GM12878 (cell line): Measurements from ENCODE around the gene WDR91. TPM values are rescaled to one million over a fixed set of nuclear protein-coding genes. Genes with fewer than 3 reads are reported as not detected.
A peak's percentile ranks its signal among the peaks of the same experiment; 100 is the strongest.

Experiments used
- ATAC-seq: fragments of 200-7000 bp; cut with Tn5 transposase; 3 replicates; pipeline ENCODE4 v1.9.1; 2020; ENCODE audit warnings: mild to moderate bottlenecking, moderate library complexity
- Bru-seq: library from RNA; stranded (reverse); fragments of 400-500 nt; gene quantifications from one replicate; lab custom pipeline; 2021; lab: Mats Ljungman, UMichigan
- BruChase-seq, 2 experiments: library from RNA; stranded (reverse); fragments of 400-500 nt; gene quantifications; one replicate each; lab custom pipeline; 2021; lab: Mats Ljungman, UMichigan
- BruUV-seq: library from RNA; stranded (reverse); fragments of 400-500 nt; replicated peaks from 2 replicates; lab custom pipeline; 2021; lab: Mats Ljungman, UMichigan
- CTCF ChIA-PET: fragments of 300-600 bp; sonication (Branson Sonifier 250); formaldehyde crosslinking; extraction: SDS; loops from one replicate; lab custom pipeline; 2021; ENCODE audit warnings: inconsistent platforms; lab: Yijun Ruan, JAX
- POLR2A ChIA-PET: fragments of 350-600 bp; formaldehyde crosslinking; extraction: SDS; loops from one replicate; lab custom pipeline; 2021; ENCODE audit warnings: inconsistent platforms; lab: Charles Lee
- RAD21 ChIA-PET: fragments of 300-600 bp; sonication (Branson Sonifier 250); formaldehyde crosslinking; loops from one replicate; lab custom pipeline; 2023; ENCODE audit warnings: antibody characterized with exemption; ENCODE audit not compliant: unreplicated experiment; lab: Charles Lee
- SMC1A ChIA-PET: fragments of 300-600 bp; sonication (Branson Sonifier 250); formaldehyde crosslinking; loops from one replicate; lab custom pipeline; 2023; ENCODE audit not compliant: unreplicated experiment, uncharacterized antibody; lab: Charles Lee
- DNase-seq: peaks from one replicate; pipeline ENCODE4 v3.0.0-alpha.2; 2011; ENCODE audit warnings: low read depth, low spot score
- FAIRE-seq: peaks from 3 replicates; lab custom pipeline; 2011; peaks lifted over from hg19 to GRCh38; lab: Jason Lieb, UNC
- H2AFZ ChIP-seq: 2 replicates; pipeline ENCODE4 v1.6.0; 2011; ENCODE audit warnings: low read depth, low read length, control low read depth; ENCODE audit not compliant: control insufficient read depth
- H3K27ac ChIP-seq: 2 replicates; pipeline ENCODE4 v1.5.1; 2011; ENCODE audit warnings: control low read depth; ENCODE audit not compliant: control insufficient read depth, insufficient read depth
- H3K27me3 ChIP-seq, 2 experiments: replicated peaks in 1 of 2; 2 replicates each; pipeline versions ENCODE4 v1.6.0 to v1.6.1; 2011; ENCODE audit warnings: low read length in 1 of 2; ENCODE audit not compliant: control insufficient read depth in 2 of 2, insufficient read depth in 2 of 2
- H3K36me3 ChIP-seq, 2 experiments: 2 replicates each; pipeline ENCODE4 v1.5.1; 2011; ENCODE audit warnings: low read length in 1 of 2; ENCODE audit not compliant: control insufficient read depth in 2 of 2, insufficient read depth in 2 of 2
- H3K4me1 ChIP-seq: 2 replicates; pipeline ENCODE4 v1.6.1; 2011; ENCODE audit warnings: mild to moderate bottlenecking, low read length, moderate library complexity, mixed read lengths; ENCODE audit not compliant: control insufficient read depth, insufficient read depth
- H3K4me2 ChIP-seq: 2 replicates; pipeline ENCODE4 v1.6.0; 2011; ENCODE audit warnings: control low read depth; ENCODE audit not compliant: control insufficient read depth, insufficient read depth
- H3K4me3 ChIP-seq: fragments of 200-600 bp; sonication (generic); 2 replicates; pipeline ENCODE4 v1.5.1; 2016
- H3K79me2 ChIP-seq: 2 replicates; pipeline ENCODE4 v1.6.0; 2011; ENCODE audit warnings: low read length; ENCODE audit not compliant: control insufficient read depth, insufficient read depth
- H3K9ac ChIP-seq: 2 replicates; pipeline ENCODE4 v1.8.0; 2011; ENCODE audit warnings: low read length, control low read depth, mixed read lengths; ENCODE audit not compliant: control insufficient read depth, insufficient read depth
- H3K9me3 ChIP-seq: replicated peaks from 3 replicates; pipeline ENCODE4 v1.5.1; 2011; ENCODE audit warnings: mild to moderate bottlenecking, low read length; ENCODE audit not compliant: control insufficient read depth, insufficient read depth
- H4K20me1 ChIP-seq: 2 replicates; pipeline ENCODE4 v1.6.0; 2011; ENCODE audit not compliant: control insufficient read depth, insufficient read depth
- DPF2 ChIP-seq: fragments of 450-650 bp; IDR thresholded peaks from 2 replicates; pipeline ENCODE4 v1.6.1; 2017; ENCODE audit warnings: mild to moderate bottlenecking
- MXI1 ChIP-seq: fragments of 150-350 bp; IDR thresholded peaks from 2 replicates; pipeline ENCODE4 v1.6.1; 2011; ENCODE audit warnings: low read depth, mild to moderate bottlenecking, inconsistent platforms, low read length, improper control_type of control experiment
- NBN ChIP-seq: fragments of 450-650 bp; IDR thresholded peaks from 2 replicates; pipeline ENCODE4 v1.6.1; 2016
- NR2F1 ChIP-seq: fragments of 450-650 bp; conservative IDR thresholded peaks from 2 replicates; pipeline ENCODE4 v1.6.1; 2017; ENCODE audit warnings: mild to moderate bottlenecking
- POLR2A ChIP-seq: IDR thresholded peaks from 2 replicates; pipeline ENCODE4 v1.6.1; 2011; ENCODE audit warnings: low read depth, mild to moderate bottlenecking, low read length
- POU2F2 ChIP-seq: IDR thresholded peaks from 3 replicates; pipeline ENCODE4 v1.6.1; 2011; ENCODE audit warnings: low read depth, mild to moderate bottlenecking, low read length, borderline replicate concordance
- SIN3A ChIP-seq: IDR thresholded peaks from 2 replicates; pipeline ENCODE4 v1.6.1; 2012; ENCODE audit warnings: low read depth, low read length, improper control_type of control experiment
- SMARCA5 ChIP-seq: fragments of 450-650 bp; IDR thresholded peaks from 2 replicates; pipeline ENCODE4 v1.6.1; 2017; ENCODE audit warnings: mild to moderate bottlenecking
- SMC3 ChIP-seq: IDR thresholded peaks from 2 replicates; pipeline ENCODE4 v1.6.1; 2011; ENCODE audit warnings: low read length, improper control_type of control experiment, borderline replicate concordance
- SUZ12 ChIP-seq: fragments of 200-600 bp; sonication (generic); IDR thresholded peaks from one replicate; pipeline ENCODE4 v1.6.1; 2018; ENCODE audit warnings: antibody characterized with exemption, mild to moderate bottlenecking; ENCODE audit not compliant: unreplicated experiment
- whole genome bisulfite sequencing: methylation state at CpG from one replicate; pipeline ENCODE4 v1.1.6; 2016; ENCODE audit warnings: low lambda C conversion rate; ENCODE audit not compliant: insufficient replicate concordance, insufficient coverage; ENCODE audit errors: missing lambda C conversion rate; 5-methylcytosine and 5-hydroxymethylcytosine counted together
- in situ Hi-C: fragments of 300-500 bp; cut with MboI; formaldehyde crosslinking; loops from 9 replicates; pipeline ENCODE4 v1.14.3; 2018; ENCODE audit warnings: mixed read lengths
- intact Hi-C: fragments of 100-400 bp; cut with micrococcal nuclease; formaldehyde crosslinking; loops from one replicate; pipeline ENCODE4 v1.14.2; 2022; ENCODE audit not compliant: unreplicated experiment
- long read RNA-seq, 2 experiments: library from polyadenylated mRNA; unstranded; transcript quantifications; one replicate each; pipeline ENCODE4 v2.0.0, GENCODE V29; 2019 to 2020
- polyA minus RNA-seq, 3 experiments: library from RNA; depleted of rRNA, polyadenylated mRNA; stranded (reverse); fragments of >200 nt; gene quantifications; 2 replicates each; pipeline ENCODE4 v1.2.3, GENCODE V29; 2011
- polyA plus RNA-seq, 11 experiments: library from polyadenylated mRNA; depleted of rRNA in 4 of 11; unstranded in 6 of 11; stranded (reverse) in 5 of 11; fragments of >200 nt; fragmentation: Nextera tagmentation in 4 of 11; fragmentation: Illumina TruSeq in 1 of 11; extraction: Ambion mirVana in 4 of 11; extraction: Trizol in 1 of 11; gene quantifications; 1 replicate in 1 of 11; 2 replicates in 10 of 11; pipeline versions ENCODE4 v1.2.1 to v1.2.3, GENCODE V29; 2011 to 2016; ENCODE audit warnings: inconsistent platforms in 2 of 11, missing spikeins in 2 of 11, low read depth in 1 of 11
- total RNA-seq, 4 experiments: library from RNA; depleted of rRNA in 3 of 4; stranded (reverse); fragments of >200 nt in 3 of 4; fragmentation: Illumina TruSeq in 1 of 4; extraction: Trizol in 1 of 4; gene quantifications; 2 replicates each; pipeline versions ENCODE4 v1.2.1 to v1.2.3, GENCODE V29; 2013 to 2021
- TF ChIP-seq, protein P1 (sequence below): fragments of 450-650 bp; conservative IDR thresholded peaks from 2 replicates; pipeline ENCODE4 v1.6.1; 2017; ENCODE audit warnings: mild to moderate bottlenecking, moderate library complexity
- TF ChIP-seq, protein P2 (sequence below): IDR thresholded peaks from 2 replicates; pipeline ENCODE4 v1.6.1; 2011; ENCODE audit warnings: borderline replicate concordance, low read depth, mild to moderate bottlenecking, moderate library complexity, low read length; ENCODE audit not compliant: insufficient read depth, poor library complexity, severe bottlenecking
- TF ChIP-seq, protein P3 (sequence below): fragments of 450-650 bp; IDR thresholded peaks from 2 replicates; pipeline ENCODE4 v1.6.1; 2016; ENCODE audit warnings: mild to moderate bottlenecking

Gene WDR91
- total RNA-seq (2013; cell fraction: nucleolus; rRNA removed), result 127 and 142 TPM in 2 replicates
- 26.0 TPM in 2 replicates for total RNA-seq (2014; rRNA removed)
- 13.3 and 15.8 TPM in 2 replicates for total RNA-seq (2014; rRNA removed; fragmentation: Illumina TruSeq; extraction: Trizol)
- total RNA-seq (2021), result 27.4 TPM in 2 replicates
- 11.4 TPM for polyA plus RNA-seq (2011; ENCODE audit: low read depth)
- polyA plus RNA-seq (2011; rRNA removed), result 61.8 and 83.3 TPM in 2 replicates
- 79.6 and 99.6 TPM in 2 replicates for polyA plus RNA-seq (2011; cell fraction: cytosol; rRNA removed)
- polyA plus RNA-seq (2011; cell fraction: nucleus; rRNA removed), result 285 and 340 TPM in 2 replicates
- 19.4 and 28.1 TPM in 2 replicates for polyA plus RNA-seq (2012)
- 13.7 and 17.8 TPM in 2 replicates for polyA plus RNA-seq (2014; fragmentation: Illumina TruSeq; extraction: Trizol)
- polyA plus RNA-seq (2014; fragmentation: Nextera tagmentation; extraction: Ambion mirVana), result 10 to 100 TPM in 1 of 2 experiments, 1 to 10 TPM in 1; 7.6 to 10.1 TPM
- 31.9 and 37.2 TPM in 2 replicates for polyA plus RNA-seq (2014; rRNA removed)
- 10 to 100 TPM; 13.4 to 15.2 TPM for polyA plus RNA-seq (2016; fragmentation: Nextera tagmentation; extraction: Ambion mirVana)
- polyA minus RNA-seq (2011; rRNA and poly(A)+ RNA removed), result 59.1 and 118 TPM in 2 replicates
- 27.2 and 29.9 TPM in 2 replicates for polyA minus RNA-seq (2011; cell fraction: cytosol; rRNA and poly(A)+ RNA removed)
- polyA minus RNA-seq (2011; cell fraction: nucleus; rRNA and poly(A)+ RNA removed), result 68.1 and 80.8 TPM in 2 replicates
- Bru-seq, nascent RNA, result percentile 95 among the genes with signal in this experiment
- BruChase-seq, experiment 1, labeled RNA remaining after a 6-hour chase, result percentile 93 among the genes with signal in this experiment
- percentile 91 among the genes with signal in this experiment for BruChase-seq, experiment 2, labeled RNA remaining after a 2-hour chase
- long read RNA-seq, experiment 1, full-length matches to known transcripts, result 19 of 53 reads
- long read RNA-seq, experiment 1, partial matches to known transcripts, result 27 of 53 reads
- long read RNA-seq, experiment 1, other reads (novel, unspliced or antisense), result 7 of 53 reads
- long read RNA-seq, experiment 2, full-length matches to known transcripts, result 58 of 288 reads
- long read RNA-seq, experiment 2, partial matches to known transcripts, result 195 of 288 reads
- long read RNA-seq, experiment 2, other reads (novel, unspliced or antisense), result 35 of 288 reads

DNA sequence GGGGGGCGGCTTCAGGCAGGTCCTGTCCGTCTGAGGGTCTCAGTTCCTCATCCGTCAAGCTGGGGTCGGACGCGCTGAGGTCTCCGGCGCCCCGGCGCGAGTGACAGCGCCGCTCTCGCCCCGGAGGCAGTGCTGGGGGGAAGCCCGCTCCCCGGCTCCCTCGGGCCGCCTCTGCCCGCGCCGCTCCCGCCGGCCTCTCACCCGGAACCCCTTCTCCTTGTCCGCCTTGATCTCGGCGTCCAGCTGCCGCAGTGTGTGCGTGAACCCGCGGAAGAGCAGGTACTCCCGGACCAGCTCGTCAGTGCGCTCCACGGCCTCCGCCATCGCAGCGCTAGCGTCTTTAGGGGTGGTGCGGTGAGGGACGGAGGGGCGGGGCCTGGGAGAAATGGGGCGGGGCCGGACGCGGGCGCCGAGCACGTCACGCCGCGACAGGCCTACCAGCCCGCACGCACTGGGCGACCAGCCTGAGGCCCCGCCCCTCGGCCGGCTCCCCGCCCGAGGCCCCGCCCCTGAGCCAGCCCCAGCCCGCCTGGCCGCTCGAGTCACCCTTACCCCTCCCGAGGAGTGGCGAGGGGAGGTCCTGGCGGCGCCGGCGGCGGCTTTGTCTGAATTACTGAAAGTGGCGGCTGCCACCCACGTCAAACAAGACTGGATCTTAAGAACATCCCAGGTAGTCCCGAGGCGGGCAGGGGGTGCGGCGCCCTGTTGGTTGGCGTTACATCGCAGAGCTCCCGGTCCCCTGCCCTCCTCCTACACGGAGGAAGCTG lies at the start of gene WDR91:
WDR91 (minus strand) TSS at position 348 of the 767 bp plus-strand sequence; CDS start at position 324, 24 bp downstream.
- Histone ChIP-seq H4K20me1 (no peaks in the 10 kb centered on the region), H3K9ac (peak within 1 kb of the TSS; percentile 92), H3K4me3 (peak within 1 kb of the TSS; percentile 99), H3K36me3 (peaks cover 0 to 5% of the 10 kb centered on the region in 2 experiments; a peak in 1 of 4 replicates), H3K4me2 (peak within 1 kb of the TSS; percentile 99), H2AFZ (peak within 1 kb of the TSS; percentile 92), H3K27me3 (no peaks in the 10 kb centered on the region), H3K9me3 (no peaks in the 10 kb centered on the region; the same call in 2 of the 3 replicates), H3K79me2 (peaks cover 45% of the 10 kb centered on the region), H3K27ac (peak within 1 kb of the TSS; percentile 91), H3K4me1 (peaks cover 39% of the 10 kb centered on the region)
- no TSS peak for BruUV-seq
- RAD21 ChIA-PET, result interaction anchor here (0.7 to 11.2 kb wide), 15 partner anchors 9 to 224 kb away, joined by 3 to 230 read pairs (median 4); partner anchors contain the start of genes AGBL3 and CYREN
- under 1% methylated on average over 37 of the region's 82 CpGs for WGBS
- ATAC-seq (peak; percentile 83), FAIRE-seq (no peak), DNase-seq (peak; percentile 81)
- CTCF ChIA-PET, result interaction anchor here (1.0 to 10.4 kb wide), 7 partner anchors 9 to 223 kb away, joined by 3 to 109 read pairs (median 4); partner anchors contain the start of gene CYREN
- SMC1A ChIA-PET, result interaction anchor here (1.1 to 10.8 kb wide), 10 partner anchors 8 to 225 kb away, joined by 4 to 251 read pairs (median 18); partner anchors contain the start of genes AGBL3 and CYREN
- POLR2A ChIA-PET, result interaction anchor here (0.7 to 10.8 kb wide), 14 partner anchors 9 to 225 kb away, joined by 3 to 299 read pairs (median 6); partner anchors contain the start of genes AGBL3 and CYREN
- in situ Hi-C loops, result no loop called here
- intact Hi-C loops, result no loop called here
- peak; percentile 53 for TF ChIP-seq SMARCA5
- TF ChIP-seq, protein P1, sequence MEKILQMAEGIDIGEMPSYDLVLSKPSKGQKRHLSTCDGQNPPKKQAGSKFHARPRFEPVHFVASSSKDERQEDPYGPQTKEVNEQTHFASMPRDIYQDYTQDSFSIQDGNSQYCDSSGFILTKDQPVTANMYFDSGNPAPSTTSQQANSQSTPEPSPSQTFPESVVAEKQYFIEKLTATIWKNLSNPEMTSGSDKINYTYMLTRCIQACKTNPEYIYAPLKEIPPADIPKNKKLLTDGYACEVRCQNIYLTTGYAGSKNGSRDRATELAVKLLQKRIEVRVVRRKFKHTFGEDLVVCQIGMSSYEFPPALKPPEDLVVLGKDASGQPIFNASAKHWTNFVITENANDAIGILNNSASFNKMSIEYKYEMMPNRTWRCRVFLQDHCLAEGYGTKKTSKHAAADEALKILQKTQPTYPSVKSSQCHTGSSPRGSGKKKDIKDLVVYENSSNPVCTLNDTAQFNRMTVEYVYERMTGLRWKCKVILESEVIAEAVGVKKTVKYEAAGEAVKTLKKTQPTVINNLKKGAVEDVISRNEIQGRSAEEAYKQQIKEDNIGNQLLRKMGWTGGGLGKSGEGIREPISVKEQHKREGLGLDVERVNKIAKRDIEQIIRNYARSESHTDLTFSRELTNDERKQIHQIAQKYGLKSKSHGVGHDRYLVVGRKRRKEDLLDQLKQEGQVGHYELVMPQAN, result peak; percentile 61; the same call in 1 of the 2 replicates
- TF ChIP-seq, protein P2, sequence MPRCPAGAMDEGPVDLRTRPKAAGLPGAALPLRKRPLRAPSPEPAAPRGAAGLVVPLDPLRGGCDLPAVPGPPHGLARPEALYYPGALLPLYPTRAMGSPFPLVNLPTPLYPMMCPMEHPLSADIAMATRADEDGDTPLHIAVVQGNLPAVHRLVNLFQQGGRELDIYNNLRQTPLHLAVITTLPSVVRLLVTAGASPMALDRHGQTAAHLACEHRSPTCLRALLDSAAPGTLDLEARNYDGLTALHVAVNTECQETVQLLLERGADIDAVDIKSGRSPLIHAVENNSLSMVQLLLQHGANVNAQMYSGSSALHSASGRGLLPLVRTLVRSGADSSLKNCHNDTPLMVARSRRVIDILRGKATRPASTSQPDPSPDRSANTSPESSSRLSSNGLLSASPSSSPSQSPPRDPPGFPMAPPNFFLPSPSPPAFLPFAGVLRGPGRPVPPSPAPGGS, result no peak
- peak; percentile 60; the same call in 2 of the 3 replicates for TF ChIP-seq POU2F2
- TF ChIP-seq SMC3, result 0 out of 2 replicates have a peak, but pooled peaks have one; percentile 6
- peak; percentile 42; the same call in 1 of the 2 replicates for TF ChIP-seq MXI1
- TF ChIP-seq, protein P3, sequence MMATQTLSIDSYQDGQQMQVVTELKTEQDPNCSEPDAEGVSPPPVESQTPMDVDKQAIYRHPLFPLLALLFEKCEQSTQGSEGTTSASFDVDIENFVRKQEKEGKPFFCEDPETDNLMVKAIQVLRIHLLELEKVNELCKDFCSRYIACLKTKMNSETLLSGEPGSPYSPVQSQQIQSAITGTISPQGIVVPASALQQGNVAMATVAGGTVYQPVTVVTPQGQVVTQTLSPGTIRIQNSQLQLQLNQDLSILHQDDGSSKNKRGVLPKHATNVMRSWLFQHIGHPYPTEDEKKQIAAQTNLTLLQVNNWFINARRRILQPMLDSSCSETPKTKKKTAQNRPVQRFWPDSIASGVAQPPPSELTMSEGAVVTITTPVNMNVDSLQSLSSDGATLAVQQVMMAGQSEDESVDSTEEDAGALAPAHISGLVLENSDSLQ, result peak; percentile 63
- peak; percentile 50; the same call in 1 of the 2 replicates for TF ChIP-seq NBN
- no peak for TF ChIP-seq SUZ12
- 0 out of 2 replicates have a peak, but pooled peaks have one; percentile 34 for TF ChIP-seq NR2F1
- TF ChIP-seq DPF2, result peak; percentile 18; the same call in 1 of the 2 replicates
- 0 out of 2 replicates have a peak, but pooled peaks have one; percentile 8 for TF ChIP-seq SIN3A
- peak; percentile 98 for TF ChIP-seq POLR2A
